Fibroblast of pulmonary artery (primary cell): ENCODE data around the gene GFRA1.

Source experiments
- DNase-seq: peaks from one replicate; pipeline ENCODE4 v3.0.0-alpha.2; 2010; ENCODE audit warnings: low read depth
- H3K4me3 ChIP-seq: replicated peaks from 2 replicates; pipeline ENCODE4 v1.5.1; 2011; ENCODE audit warnings: low read depth, mild to moderate bottlenecking, control low read depth, low read length, moderate library complexity
- TF ChIP-seq, protein P1 (sequence below): IDR thresholded peaks from 2 replicates; pipeline ENCODE4 v1.5.1; 2011; ENCODE audit warnings: mild to moderate bottlenecking, control low read depth, low read length, inconsistent platforms; ENCODE audit errors: missing control alignments

The GFRA1 gene

DNA sequence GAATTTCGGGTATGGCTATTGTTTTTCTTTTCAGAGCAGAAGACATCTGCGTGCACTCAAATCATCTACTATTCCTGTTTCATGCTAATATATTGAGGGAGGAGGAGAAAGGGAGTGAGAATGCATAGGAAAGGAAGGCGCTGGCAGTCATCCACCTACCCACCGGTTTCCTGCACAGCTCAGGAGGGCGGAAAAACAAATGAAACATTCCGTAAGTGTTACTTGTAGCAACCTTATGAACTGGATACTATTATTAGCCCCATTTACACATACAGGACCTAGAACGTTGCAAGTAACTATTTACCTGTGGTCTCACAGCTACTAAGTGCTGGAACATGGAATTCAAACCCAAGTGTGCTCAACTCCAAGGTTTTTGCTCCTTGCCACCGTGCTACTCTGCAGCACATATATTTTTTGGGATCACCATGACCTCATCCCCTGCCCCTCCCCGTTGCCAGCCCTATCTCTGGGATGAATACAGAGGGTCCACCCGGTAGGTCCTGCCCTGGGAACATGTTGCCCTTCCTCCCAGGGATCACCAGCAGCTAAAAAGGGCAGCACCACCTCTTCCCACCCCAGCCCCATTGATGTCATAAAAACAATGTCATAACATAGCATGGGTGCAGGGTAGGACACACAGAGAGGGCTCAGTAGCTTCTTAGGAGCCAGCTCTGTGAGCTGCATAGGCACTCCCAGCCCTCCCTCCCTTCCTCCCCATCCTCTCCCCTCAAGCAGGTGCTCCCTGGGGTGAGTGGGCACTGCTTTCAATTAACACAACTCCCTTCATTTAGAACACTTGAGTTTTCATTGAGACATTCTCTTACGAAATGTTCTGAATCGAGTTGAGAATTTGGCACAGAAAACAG, 16.9 kb downstream of the GFRA1 start:
- TF ChIP-seq, protein P1, sequence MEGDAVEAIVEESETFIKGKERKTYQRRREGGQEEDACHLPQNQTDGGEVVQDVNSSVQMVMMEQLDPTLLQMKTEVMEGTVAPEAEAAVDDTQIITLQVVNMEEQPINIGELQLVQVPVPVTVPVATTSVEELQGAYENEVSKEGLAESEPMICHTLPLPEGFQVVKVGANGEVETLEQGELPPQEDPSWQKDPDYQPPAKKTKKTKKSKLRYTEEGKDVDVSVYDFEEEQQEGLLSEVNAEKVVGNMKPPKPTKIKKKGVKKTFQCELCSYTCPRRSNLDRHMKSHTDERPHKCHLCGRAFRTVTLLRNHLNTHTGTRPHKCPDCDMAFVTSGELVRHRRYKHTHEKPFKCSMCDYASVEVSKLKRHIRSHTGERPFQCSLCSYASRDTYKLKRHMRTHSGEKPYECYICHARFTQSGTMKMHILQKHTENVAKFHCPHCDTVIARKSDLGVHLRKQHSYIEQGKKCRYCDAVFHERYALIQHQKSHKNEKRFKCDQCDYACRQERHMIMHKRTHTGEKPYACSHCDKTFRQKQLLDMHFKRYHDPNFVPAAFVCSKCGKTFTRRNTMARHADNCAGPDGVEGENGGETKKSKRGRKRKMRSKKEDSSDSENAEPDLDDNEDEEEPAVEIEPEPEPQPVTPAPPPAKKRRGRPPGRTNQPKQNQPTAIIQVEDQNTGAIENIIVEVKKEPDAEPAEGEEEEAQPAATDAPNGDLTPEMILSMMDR = no peak
- no peak for DNase-seq
- no peak overlapping the region for H3K4me3 ChIP-seq

DNA sequence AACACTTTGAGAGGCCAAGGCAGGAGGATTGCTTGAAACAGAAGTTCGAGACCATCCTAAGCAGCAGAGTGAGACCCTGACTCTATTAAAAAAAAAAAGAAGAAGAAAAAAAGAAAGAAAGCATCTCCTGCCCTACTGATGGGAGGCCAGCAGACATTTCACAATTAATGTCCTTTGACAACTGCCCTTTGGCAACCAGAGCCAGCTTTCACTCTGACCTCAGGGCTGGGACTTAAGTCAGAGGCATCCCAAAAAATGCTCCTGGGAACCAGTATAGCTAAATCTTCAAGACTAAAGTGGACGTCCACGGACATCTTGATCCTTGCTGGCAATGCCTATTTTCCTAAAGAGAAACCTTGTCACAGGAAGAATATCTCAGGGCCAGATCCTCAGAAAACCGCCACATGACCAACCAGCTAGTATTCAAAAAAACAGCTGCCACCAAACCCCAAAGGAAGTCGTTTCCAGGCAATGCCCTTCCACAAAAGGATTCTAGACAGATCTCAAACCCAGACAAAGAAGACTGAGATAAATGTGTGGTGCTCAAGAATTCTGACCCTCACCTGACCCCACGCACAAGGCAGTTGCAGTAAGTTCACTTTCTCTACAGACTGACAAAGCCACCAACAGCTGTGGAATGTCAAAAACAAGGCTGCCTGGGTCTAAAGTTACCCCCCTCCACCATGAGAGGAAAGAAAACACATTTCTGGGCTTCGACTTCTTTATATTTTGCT, 18.4 kb downstream of the GFRA1 start:
- DNase-seq = no peak

DNA sequence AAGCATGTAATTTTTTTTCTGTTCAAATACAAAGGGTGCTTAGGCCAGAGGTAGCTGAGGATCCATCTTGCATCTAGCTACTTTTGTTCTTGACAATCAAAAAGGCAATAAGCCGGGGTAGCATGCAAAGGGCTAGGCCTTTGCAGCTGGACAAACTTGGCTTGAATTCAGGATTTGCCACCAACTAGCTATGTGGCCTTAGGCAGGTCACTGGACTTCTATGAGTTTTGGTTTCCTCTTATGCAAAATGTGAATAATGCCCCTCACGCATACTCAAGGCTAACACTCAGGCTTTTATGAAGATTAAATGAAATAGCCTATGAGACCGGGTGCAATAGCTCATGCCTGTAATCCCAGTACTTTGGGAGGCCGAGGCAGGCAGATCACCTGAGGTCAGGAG, 19.3 kb downstream of the GFRA1 start:
- TF ChIP-seq, protein P1 = no peak
- no peak overlapping the region for H3K4me3 ChIP-seq
- DNase-seq = no peak

More for the DNA sequence above, 18.4 kb downstream of the GFRA1 start:
- H3K4me3 ChIP-seq = no peak overlapping the region
- TF ChIP-seq, protein P1 = no peak

DNA sequence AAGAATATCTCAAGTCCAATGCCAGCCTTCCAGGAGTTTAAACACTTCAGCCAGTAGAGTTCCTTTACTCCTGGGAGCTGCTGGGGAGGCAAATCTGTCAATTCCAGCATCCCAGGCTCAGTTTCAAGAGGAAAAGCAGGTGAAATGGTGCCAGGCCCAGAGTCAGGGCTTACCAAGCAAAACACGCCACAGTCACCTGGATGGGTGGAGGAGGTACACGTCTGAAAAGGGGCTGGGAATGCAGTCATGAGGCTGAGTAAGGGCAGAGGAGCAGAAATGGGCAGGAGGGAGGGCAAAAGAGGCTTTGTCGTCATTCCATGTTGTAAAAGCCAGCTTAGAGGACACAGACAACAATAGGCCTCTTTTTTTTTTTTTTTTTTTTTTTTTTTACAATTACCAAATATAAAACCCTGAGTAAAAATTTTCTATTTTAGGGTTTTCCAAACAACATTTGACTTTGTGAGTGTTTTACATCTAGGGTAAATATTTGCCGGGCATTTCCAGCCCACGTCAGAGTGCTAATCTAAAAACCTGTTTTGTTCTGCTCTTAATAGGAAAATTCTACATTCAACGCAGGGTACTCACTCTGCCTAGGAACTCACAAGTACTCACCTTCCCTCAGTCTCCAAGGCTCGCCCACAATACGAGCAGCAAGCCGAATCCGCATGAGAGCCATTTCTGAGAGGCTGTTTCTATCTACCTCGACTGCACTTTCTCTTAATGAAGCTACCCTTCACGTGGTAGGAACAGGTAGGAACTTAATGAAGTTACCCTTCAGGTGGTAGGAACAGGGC, 21.2 kb downstream of the GFRA1 start:
- no peak overlapping the region for H3K4me3 ChIP-seq
- TF ChIP-seq, protein P1 = no peak
- DNase-seq = no peak

DNA sequence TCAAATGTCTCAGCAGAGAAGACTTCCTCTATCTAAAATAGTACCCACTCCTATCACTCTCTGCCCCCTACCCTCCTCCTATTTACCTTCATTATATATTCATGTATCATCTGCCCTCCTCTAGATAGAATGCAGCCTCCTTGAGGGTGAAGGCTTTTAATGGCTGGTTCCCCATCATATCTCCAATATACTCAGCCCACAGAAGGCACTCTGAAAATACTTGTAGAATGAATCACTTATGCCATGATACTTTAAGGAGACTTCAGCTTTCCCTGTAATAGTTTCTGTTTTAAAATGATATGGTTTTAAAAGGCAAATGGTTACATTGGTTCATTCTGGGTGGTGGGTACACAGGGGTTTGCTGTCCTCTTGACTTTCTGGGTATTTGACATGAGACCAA, 25.3 kb downstream of the GFRA1 start:
- H3K4me3 ChIP-seq = no peak overlapping the region
- TF ChIP-seq, protein P1 = no peak
- DNase-seq = no peak

DNA sequence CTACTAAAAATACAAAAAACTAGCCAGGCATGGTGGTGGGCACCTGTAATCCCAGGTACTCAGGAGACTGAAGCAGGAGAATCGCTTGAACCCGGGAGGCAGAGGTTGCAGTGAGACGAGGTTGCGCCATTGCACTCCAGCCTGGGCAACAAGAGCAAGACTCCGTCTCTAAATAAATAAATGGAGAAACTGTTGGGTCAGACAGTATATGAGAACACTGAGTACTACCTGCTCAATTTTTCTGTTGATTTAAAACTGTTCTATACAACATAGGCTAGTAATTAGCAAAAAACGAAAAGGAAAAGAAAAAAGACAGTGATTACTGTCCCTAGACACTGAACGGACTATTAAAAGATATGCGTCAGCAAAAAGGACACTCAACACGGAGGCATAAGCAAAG, 26.7 kb downstream of the GFRA1 start:
- H3K4me3 ChIP-seq = no peak overlapping the region
- TF ChIP-seq, protein P1 = no peak
- no peak for DNase-seq
